SU-DHL-6 (cell line): ENCODE measurements around the gene SLC9A6.

ENCODE experiments used
- H2AFZ ChIP-seq: fragments of 200-600 bp; sonication (generic); 2 replicates; pipeline ENCODE4 v1.6.1; 2014; ENCODE audit warnings: low read depth, mild to moderate bottlenecking, moderate library complexity, mixed read lengths, antibody characterized with exemption, low read length; ENCODE audit not compliant: severe bottlenecking
- H3F3A ChIP-seq: fragments of 200-600 bp; shearing (Covaris generic); 2 replicates; pipeline ENCODE4 v1.6.0; 2016; ENCODE audit warnings: antibody characterized with exemption, mild to moderate bottlenecking; ENCODE audit not compliant: insufficient read depth
- H3K27ac ChIP-seq: fragments of 200-600 bp; sonication (generic); 2 replicates; pipeline ENCODE4 v1.5.1; 2016; ENCODE audit warnings: low read depth, mild to moderate bottlenecking, low read length, moderate library complexity, mixed read lengths
- H3K27me3 ChIP-seq: fragments of 200-600 bp; sonication (generic), shearing (Covaris generic); 2 replicates; pipeline ENCODE4 v1.6.0; 2014; ENCODE audit warnings: mild to moderate bottlenecking, low read length
- H3K36me3 ChIP-seq: fragments of 200-600 bp; sonication (generic); 2 replicates; pipeline ENCODE4 v1.6.1; 2014; ENCODE audit warnings: mild to moderate bottlenecking, low read length, mixed read lengths
- H3K4me2 ChIP-seq: fragments of 300-600, 200-600 bp; shearing (Covaris generic), sonication (generic); 2 replicates; pipeline ENCODE4 v1.6.0; 2014; ENCODE audit warnings: low read length, low read depth, mild to moderate bottlenecking; ENCODE audit not compliant: poor library complexity, severe bottlenecking
- H3K4me3 ChIP-seq: fragments of 200-600 bp; sonication (generic); 2 replicates; pipeline ENCODE4 v1.5.1; 2014; ENCODE audit warnings: antibody characterized with exemption, low read length, mild to moderate bottlenecking, mixed read lengths; ENCODE audit not compliant: insufficient read depth, poor library complexity, severe bottlenecking
- H3K79me2 ChIP-seq: fragments of 200-600 bp; sonication (generic); 2 replicates; pipeline ENCODE4 v1.6.1; 2014; ENCODE audit warnings: mild to moderate bottlenecking, low read length, moderate library complexity; ENCODE audit not compliant: insufficient read depth
- H3K9ac ChIP-seq: fragments of 200-600 bp; sonication (generic); 2 replicates; pipeline ENCODE4 v1.7.0; 2014; ENCODE audit warnings: mild to moderate bottlenecking, low read length
- H3K9me2 ChIP-seq: fragments of 200-600 bp; sonication (generic); replicated peaks from 2 replicates; pipeline ENCODE4 v1.6.1; 2014; ENCODE audit warnings: low read length; ENCODE audit not compliant: insufficient read depth
- H3K9me3 ChIP-seq: fragments of 200-600 bp; sonication (generic); 2 replicates; pipeline ENCODE4 v1.6.1; 2014; ENCODE audit warnings: low read length, mixed read lengths; ENCODE audit not compliant: insufficient read depth
- H4K20me1 ChIP-seq: fragments of 200-600 bp; sonication (generic); 2 replicates; pipeline ENCODE4 v1.6.1; 2014; ENCODE audit warnings: low read depth, mild to moderate bottlenecking, antibody characterized with exemption, low read length, moderate library complexity, mixed read lengths
- CTCF ChIP-seq: fragments of 200-600 bp; sonication (generic); IDR thresholded peaks from one replicate; pipeline ENCODE4 v1.5.1; 2017; ENCODE audit warnings: antibody characterized with exemption, mild to moderate bottlenecking, low read length, moderate library complexity; ENCODE audit not compliant: insufficient read depth, poor library complexity, severe bottlenecking
- EZH2phosphoT487 ChIP-seq: fragments of 200-600 bp; sonication (generic), shearing (Covaris generic); conservative IDR thresholded peaks from 2 replicates; pipeline ENCODE4 v1.6.1; 2018; ENCODE audit warnings: mild to moderate bottlenecking, antibody characterized with exemption, low read length, moderate library complexity, mixed read lengths

The SLC9A6 gene

GRCh38 chrX:135975421-135975820 is 9.8 kb upstream of the SLC9A6 start:
- Histone ChIP-seq H3K4me2 (no peak overlapping the region), H3K27me3 (no peaks in the 10 kb centered on the region), H3K4me3 (no peak overlapping the region), H3K36me3 (no peaks in the 10 kb centered on the region), H3F3A (0 out of 2 replicates have a peak, but pooled peaks cover 4% of the 10 kb centered on the region), H2AFZ (no peak overlapping the region), H3K9me2 (no peaks in the 10 kb centered on the region), H3K9ac (no peak overlapping the region), H3K9me3 (no peaks in the 10 kb centered on the region), H3K79me2 (peaks cover 23% of the 10 kb centered on the region), H4K20me1 (no peaks in the 10 kb centered on the region), H3K27ac (no peak overlapping the region)
- TF ChIP-seq CTCF (no peak), EZH2phosphoT487 (no peak)

- no peaks in the 10 kb centered on the region for H4K20me1 ChIP-seq
- H3K36me3 ChIP-seq = no peaks in the 10 kb centered on the region
- no peaks in the 10 kb centered on the region for H3K9me2 ChIP-seq
- H3F3A ChIP-seq = 0 out of 2 replicates have a peak, but pooled peaks cover 4% of the 10 kb centered on the region
- H3K27ac ChIP-seq = no peak overlapping the region
- H2AFZ ChIP-seq = no peak overlapping the region
- H3K9ac ChIP-seq = no peak overlapping the region
- peaks cover 9% of the 10 kb centered on the region for H3K79me2 ChIP-seq
- TF ChIP-seq EZH2phosphoT487 (no peak), CTCF (no peak)
- no peak overlapping the region for H3K4me3 ChIP-seq
- no peaks in the 10 kb centered on the region for H3K9me3 ChIP-seq
- no peak overlapping the region for H3K4me2 ChIP-seq
- H3K27me3 ChIP-seq = no peaks in the 10 kb centered on the region
These were observed 7.6 kb upstream of the SLC9A6 start for GRCh38 chrX:135977611-135978010.

- H3K27me3 ChIP-seq = no peaks in the 10 kb centered on the region
- no peaks in the 10 kb centered on the region for H3K36me3 ChIP-seq
- H4K20me1 ChIP-seq = no peaks in the 10 kb centered on the region
- no peak overlapping the region for H3K4me2 ChIP-seq
- peaks cover 12% of the 10 kb centered on the region for H3K79me2 ChIP-seq
- no peaks in the 10 kb centered on the region for H3K9me2 ChIP-seq
- H3K4me3 ChIP-seq = no peak overlapping the region
- H3K9me3 ChIP-seq = no peaks in the 10 kb centered on the region
- no peaks in the 10 kb centered on the region for H3F3A ChIP-seq
- H3K9ac ChIP-seq = no peak overlapping the region
- H2AFZ ChIP-seq = no peak overlapping the region
- no peak overlapping the region for H3K27ac ChIP-seq
- no peak for TF ChIP-seq CTCF
These were observed 4.2 kb upstream of the SLC9A6 start for GRCh38 chrX:135981010-135981409.

- no peak for TF ChIP-seq EZH2phosphoT487
- TF ChIP-seq CTCF = no peak
- Histone ChIP-seq H3K27me3 (no peaks in the 10 kb centered on the region), H3K9me2 (no peaks in the 10 kb centered on the region), H3K36me3 (no peaks in the 10 kb centered on the region), H3K9ac (no peak overlapping the region), H3F3A (no peaks in the 10 kb centered on the region), H2AFZ (no peak overlapping the region), H3K27ac (no peak overlapping the region), H3K4me3 (no peak overlapping the region), H3K4me2 (no peak overlapping the region), H3K9me3 (no peaks in the 10 kb centered on the region), H4K20me1 (no peaks in the 10 kb centered on the region), H3K79me2 (peaks cover 18% of the 10 kb centered on the region)
These were observed 3.6 kb upstream of the SLC9A6 start for GRCh38 chrX:135981668-135982067.
